ENCODE data around the gene KRT74.

Gene KRT74

GRCh38 chr12:52539083-52539820, 34.4 kb downstream of the KRT74 start:
- no peak for DNase-seq (ENCODE audit: low read depth, low spot score)

- no peak for DNase-seq (ENCODE audit: low read depth, low spot score)
Measured at GRCh38 chr12:52537101-52537500, 36.5 kb downstream of the KRT74 start.

DNA sequence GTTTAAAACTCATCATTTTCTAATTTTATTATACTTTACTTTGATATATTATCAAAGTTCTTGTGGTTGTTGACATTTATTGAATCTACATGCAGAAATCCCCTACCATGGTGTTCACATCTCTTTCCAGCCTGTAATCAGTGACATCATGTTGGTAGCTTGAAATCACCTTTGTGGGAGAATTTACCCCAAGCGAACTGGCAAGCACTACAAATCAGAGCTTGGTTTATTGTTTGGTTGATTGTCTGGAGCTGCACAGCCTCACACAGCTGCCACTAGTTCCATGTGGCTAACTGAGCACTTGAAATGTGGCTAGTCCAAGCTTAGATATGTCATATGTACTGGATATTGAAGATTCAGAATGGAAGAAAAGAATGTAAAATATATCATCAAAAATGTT, 38.1 kb downstream of the KRT74 start:
- DNase-seq (ENCODE audit: low read depth, low spot score) = no peak

DNA sequence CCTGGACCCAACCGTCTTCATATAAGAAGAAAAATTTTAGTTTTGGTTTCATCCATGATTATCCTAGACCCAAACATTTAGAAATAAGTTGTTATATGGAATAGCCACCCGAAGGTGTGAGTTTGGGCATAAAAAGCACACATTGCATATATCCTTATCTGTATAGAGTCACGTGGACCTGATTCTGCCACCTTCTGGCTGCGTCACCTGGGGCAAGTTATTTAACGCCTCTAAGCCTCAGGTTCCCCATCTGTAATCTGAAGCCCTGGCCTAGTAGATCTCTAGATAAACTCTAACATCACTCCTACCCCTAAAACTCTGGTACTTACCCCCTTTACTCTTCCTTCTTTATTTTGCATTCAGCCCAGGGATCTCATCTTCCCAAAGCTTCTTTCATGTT, 39.2 kb downstream of the KRT74 start:
- no peak for DNase-seq (ENCODE audit: low read depth, low spot score)

DNA sequence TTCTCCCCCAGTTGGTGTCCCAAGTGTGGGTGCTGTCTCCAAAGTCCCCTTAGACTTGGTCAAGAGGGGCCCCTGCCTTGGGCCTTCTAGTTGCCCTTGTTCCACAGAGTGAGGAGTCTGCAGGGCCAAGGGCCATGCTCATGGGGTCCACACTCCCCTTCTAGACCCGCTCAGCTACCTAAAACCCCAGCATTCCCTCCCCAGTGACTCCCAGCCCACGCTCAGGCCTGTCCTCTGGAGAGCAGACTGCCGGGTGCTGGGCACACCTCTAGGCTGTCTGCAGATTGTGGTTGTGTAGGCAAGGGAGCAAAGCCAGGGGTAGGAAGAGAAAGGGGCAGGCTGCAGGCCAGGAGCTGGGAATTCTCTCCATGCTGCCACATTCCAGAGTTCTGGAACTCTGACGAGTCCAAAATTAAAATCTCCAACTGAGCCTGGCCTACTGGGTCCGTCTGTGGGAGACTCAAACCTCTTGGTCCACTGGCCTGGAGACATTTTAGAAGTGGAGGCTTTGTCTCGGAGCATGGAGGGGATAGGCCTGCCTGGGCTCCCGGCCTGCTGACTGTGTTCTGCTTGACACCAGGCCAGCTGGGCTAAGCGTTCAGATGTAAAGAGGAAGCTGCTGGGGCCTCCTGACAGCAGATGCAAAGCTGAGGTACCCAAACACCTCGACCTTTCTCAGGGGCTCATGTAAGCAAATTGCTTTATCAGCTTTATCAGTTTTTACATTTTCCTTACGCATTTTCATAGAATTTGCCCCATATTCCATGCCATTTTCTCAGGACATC, 39.8 kb downstream of the KRT74 start:
- no peak for DNase-seq (ENCODE audit: low read depth, low spot score)

DNA sequence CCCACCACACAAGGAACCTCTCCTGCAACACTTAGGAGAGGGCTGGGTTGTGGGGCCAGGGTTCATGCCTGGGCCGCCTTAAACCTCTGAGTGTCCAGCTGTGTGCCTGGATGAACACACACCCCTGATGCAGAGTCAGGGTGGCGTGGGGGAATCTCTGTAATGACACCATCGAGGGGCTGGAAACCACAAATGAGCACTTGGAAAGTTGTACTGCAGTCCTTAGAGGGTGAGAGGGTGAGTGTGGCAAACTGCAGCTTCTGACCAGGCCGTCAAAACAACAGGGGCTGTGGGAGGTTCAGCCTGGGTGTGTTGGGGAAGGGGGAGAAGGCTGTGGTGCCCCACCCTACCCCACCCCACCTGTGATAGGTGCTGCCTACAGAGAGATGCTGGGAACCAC, 41.0 kb downstream of the KRT74 start:
- DNase-seq (ENCODE audit: low read depth, low spot score) = no peak

DNA sequence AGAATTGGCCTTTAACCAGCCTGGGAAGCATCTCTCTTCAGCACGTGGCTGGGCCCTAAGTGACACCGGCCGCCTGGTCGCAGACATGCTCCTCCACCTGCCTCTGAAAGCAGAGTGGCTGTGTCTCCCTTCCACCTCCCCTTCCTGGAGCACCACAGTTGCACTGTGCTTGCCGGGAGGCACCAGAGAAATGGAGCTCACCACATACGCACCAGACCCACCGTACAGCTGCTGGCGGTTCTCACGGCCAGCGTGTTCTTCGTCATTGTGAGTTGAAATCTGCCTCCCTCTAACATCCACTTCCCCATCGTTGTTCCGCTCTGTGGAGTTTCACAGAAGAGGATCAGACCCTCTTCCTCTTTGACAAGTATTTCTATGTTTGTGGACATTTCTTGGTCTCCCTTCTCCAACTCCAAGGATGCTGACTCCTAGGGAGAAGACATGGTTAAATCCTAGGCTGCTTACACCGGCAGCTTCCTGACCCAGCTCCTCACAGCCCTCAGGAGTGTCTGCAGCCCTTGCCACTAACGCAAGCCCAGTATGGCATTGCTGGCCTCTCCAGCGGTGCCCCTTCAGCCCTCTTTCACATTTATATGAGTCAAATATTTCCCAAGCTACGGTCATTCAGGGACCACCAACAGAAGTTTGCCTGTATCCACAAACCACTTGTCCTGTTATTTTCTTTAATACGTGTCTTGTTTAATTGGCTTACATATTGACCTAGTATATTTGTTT, 41.9 kb downstream of the KRT74 start:
- DNase-seq (ENCODE audit: low read depth, low spot score) = no peak

- no peak for DNase-seq (ENCODE audit: low read depth, low spot score)
Measured at GRCh38 chr12:52530905-52531304, 42.7 kb downstream of the KRT74 start.

GRCh38 chr12:52530366-52530765, 43.3 kb downstream of the KRT74 start:
- no peak for DNase-seq (ENCODE audit: low read depth, low spot score)

GRCh38 chr12:52529846-52530245, 43.8 kb downstream of the KRT74 start:
- no peak for DNase-seq (ENCODE audit: low read depth, low spot score)

DNA sequence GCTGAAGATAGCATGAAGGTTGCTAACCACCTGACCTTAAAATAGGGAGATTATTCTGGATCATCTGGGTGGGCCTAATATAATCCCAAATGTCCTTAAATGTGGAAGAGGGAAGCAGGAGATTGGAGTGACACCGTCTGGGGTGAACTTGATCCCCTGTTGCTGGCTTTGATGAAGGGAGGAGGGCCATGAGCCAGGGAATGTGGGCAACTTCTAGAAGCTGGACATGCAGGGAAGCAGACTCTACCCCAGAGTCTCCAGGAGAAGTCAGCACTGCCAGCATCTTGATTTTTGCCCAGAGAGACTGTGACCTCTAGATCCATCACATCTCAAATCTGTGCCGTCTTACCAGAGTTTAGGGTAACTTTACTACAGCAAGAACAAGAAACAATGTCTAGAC, 44.2 kb downstream of the KRT74 start:
- no peak for DNase-seq (ENCODE audit: low read depth, low spot score)

GRCh38 chr12:52528641-52529143, 45.0 kb downstream of the KRT74 start:
- no peak for DNase-seq (ENCODE audit: low read depth, low spot score)

DNA sequence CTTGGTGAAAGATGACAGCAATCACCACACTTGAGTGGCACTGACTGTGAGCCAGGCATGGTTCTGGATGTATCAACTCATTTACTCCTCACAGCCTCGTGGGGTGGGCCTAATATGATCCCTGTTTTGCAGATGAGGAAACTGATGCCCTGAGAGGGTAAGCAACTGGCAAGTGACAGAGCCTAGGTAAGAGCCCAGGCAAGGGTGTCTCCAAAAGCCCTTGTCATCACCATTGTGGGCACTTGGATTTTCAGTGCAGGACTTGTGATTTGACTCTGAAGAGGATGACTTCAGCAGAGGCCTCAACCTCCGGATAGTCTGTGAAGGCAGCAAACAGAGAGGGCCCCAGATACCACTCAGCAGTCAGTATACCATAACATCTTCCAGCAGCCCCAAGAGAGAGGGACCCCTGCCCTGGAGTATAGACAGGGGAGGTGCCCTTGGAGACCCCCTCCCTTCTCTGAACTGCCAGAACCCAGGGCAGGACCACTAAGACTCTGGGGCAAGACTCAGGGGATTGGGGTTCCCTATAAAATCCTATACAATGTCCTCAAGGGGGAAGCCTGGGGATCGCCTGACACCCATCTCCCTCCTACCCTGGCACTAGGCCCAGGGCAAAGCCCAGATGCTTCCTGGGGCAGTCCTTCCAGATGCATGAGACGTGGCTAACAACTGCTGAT, 46.4 kb downstream of the KRT74 start:
- DNase-seq (ENCODE audit: low read depth, low spot score) = no peak

DNA sequence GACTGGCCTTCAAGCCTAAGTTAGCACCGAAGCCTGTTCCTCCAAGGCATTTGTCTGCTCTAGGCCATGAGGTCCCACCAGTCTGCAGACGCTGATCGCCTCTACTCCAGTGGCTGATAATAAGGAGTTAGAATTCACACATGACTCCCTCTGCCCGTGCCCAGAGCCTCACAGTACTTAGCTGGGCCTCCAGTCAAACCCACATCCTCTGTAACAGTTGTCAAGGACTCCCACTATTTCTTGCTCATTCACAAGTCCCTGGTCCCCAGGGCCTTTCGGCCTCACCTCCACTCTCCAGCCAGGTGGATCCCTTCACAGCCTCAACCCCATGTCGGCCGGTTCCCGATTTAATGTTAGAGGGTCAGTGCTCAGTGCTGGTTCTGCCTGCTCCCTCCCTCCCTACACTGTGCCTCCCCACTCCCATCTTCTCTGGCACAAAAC, 47.1 kb downstream of the KRT74 start:
- DNase-seq (ENCODE audit: low read depth, low spot score) = no peak

- DNase-seq (ENCODE audit: low read depth, low spot score) = no peak
Measured at GRCh38 chr12:52525661-52526499, 47.8 kb downstream of the KRT74 start.

DNA sequence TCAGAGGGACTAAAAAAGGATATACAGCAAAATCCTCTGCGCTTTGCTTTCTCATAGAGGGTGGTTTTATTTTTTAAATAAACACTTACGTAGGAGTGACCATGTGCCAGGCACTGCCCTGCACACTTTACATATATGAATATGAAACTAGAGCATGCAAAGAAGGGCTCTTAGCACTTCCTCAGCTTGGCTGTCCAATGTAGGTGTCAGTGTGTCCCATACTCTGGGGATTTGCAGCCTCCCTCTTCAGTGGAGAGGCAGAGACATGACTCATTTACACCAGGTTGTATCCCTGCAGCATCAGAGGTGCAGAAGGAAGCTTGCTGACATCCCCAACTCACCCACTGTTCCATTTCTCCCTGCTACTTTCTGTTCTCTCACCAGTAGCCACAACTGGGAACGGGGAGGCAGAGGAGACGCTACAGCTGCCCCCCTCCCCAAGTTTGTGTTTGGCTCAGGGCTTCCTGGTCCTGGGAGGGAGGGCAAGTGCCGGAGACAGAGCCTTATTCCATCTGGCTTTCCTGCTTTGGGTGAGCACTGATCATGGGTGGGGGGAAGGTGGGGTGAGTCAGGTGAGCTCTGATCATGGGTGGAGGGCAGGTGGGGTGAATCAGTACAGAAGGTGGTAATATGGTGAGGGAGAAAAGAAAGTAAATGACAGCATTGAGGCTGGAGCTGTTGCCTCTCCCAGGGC, 48.6 kb downstream of the KRT74 start:
- no peak for DNase-seq (ENCODE audit: low read depth, low spot score)

- no peak for DNase-seq (ENCODE audit: low read depth, low spot score)
Measured at GRCh38 chr12:52524241-52524897, 49.3 kb downstream of the KRT74 start.

- no peak for DNase-seq (ENCODE audit: low read depth, low spot score)
Measured at GRCh38 chr12:52523824-52524223, 49.8 kb downstream of the KRT74 start.

DNA sequence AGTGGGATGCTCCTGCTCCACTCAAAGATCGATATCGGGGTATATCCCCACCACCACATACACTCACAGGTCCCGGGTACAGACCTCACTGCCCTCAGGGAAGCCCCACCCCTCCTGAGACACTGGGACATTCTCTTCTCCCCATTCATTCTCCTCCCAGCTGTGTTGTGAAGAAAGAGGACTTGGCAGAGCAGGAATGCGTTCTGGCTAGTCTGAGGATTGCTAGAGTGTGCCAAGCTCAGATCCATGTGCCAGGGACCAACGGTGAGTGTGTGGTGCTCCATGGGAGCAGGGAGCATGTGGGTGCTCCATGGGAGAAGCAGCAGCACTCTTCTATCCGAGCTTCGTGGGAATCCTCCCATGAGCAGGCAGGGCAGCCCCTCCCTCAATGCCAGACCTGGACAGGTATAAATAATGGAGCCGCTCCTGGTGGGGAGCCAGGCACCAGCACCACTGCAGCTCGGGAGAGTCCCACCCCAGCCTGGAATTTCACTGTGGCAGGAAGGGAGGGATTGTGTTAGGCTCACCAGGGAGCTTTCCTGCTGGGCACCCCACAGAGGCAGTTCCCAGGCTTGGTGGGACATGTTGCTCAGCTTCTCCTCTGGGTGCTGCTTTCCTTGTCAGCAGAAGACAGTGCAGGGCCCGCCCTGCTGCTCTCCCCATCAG, 51.2 kb downstream of the KRT74 start:
- DNase-seq (ENCODE audit: low read depth, low spot score) = no peak
